NCI-H1930 (cell line): Measurements from ENCODE around the gene BMP5.

Source experiments
- DNase-seq, 2 experiments: peaks; one replicate each; lab custom pipeline; 2025; lab: John Stamatoyannopoulos, UW

The BMP5 gene

GRCh38 chr6:55713436-55713835, 162.0 kb downstream of the BMP5 start:
- DNase-seq, result no peak

- DNase-seq, result no peak
Measured at GRCh38 chr6:55708711-55709110, 166.7 kb downstream of the BMP5 start.

GRCh38 chr6:55705451-55706440, 169.6 kb downstream of the BMP5 start:
- DNase-seq, result no peak

- DNase-seq, result no peak
Measured at GRCh38 chr6:55704421-55704820, 171.0 kb downstream of the BMP5 start.
